NK-92 (cell line): ENCODE measurements around the gene MICAL2.

Experiments
- DNase-seq: peaks from one replicate; lab custom pipeline; 2025; ENCODE audit not compliant: unreplicated experiment; lab: John Stamatoyannopoulos, UW

The MICAL2 gene

DNA sequence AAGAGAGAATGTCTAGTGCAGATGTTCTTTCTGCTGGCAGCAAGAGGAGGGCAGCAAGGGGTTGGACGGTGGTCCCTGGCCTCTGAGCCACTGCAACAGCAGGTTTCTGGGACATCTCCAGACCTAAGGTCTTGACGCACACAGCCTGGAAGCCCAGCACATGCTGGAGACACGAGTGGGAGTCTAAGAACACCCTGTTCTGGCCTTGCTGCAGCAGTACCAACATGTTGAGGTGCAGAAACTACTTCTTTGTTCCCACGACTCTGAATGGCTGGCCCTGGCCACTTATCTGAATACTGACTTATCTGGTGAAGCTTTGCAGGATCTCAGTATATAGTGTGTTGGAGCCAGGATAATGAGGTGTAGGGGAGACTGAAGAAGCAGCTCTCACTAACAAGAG lies 6.8 kb downstream of the MICAL2 start:
- no peak for DNase-seq

DNA sequence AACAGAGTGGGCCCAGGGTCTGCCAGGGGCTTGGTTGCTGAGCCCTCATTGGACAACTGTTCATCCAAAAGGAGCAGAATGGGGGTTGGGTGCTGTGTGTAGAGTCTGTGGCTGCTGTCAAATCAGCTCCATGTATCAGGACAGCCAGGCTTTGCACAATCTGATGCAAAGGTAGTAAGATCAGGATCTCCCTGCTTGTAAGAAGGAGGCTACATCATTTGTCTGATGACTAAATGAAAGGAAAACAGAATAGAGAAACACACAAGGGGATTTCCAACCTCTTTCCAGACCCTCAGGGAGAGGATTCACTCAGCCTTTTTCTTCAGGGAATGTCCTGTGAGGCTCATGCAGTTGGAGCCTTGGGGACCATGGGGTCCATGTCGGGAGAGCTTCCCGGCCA lies 7.2 kb downstream of the MICAL2 start:
- DNase-seq, result no peak

DNA sequence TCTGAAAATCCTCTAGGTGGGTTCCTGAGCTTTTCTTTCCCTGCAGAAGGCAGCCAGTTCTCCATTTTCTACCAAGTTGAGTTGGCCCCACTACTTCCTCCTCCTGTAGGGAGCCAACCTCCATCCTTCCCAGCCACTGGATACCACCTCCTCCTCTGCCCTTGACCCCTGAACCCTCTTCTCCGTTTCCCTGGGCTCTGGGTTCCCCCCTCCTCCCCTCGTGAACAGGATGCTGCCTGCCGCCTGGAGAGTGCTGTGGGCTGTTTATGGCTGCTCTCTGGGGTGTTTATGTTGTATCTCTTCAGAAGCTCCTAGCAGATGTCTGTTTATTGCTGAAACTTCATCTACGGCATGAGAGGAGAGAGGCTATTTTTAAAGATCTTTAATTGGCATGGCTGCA lies 8.6 kb downstream of the MICAL2 start:
- no peak for DNase-seq

DNA sequence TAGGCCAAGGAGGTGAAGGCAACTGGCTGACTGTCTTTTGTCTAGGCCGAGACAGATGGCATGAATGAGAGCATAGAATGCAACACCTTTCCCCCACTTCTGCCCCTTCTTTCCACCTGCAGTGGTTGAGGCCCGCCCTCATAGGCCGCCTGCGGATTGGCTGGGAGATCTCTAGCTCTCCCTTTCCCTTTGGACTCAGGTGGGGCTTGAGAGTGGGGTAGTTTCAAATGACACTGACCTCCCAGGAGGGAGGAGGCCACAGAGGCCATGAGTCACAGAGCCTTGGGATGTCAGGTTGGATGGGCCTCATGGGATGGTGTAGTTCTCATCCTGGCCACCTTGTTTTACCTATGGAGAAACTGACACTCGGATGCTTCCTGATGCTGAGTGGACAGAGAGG lies 9.1 kb downstream of the MICAL2 start:
- DNase-seq, result no peak

DNA sequence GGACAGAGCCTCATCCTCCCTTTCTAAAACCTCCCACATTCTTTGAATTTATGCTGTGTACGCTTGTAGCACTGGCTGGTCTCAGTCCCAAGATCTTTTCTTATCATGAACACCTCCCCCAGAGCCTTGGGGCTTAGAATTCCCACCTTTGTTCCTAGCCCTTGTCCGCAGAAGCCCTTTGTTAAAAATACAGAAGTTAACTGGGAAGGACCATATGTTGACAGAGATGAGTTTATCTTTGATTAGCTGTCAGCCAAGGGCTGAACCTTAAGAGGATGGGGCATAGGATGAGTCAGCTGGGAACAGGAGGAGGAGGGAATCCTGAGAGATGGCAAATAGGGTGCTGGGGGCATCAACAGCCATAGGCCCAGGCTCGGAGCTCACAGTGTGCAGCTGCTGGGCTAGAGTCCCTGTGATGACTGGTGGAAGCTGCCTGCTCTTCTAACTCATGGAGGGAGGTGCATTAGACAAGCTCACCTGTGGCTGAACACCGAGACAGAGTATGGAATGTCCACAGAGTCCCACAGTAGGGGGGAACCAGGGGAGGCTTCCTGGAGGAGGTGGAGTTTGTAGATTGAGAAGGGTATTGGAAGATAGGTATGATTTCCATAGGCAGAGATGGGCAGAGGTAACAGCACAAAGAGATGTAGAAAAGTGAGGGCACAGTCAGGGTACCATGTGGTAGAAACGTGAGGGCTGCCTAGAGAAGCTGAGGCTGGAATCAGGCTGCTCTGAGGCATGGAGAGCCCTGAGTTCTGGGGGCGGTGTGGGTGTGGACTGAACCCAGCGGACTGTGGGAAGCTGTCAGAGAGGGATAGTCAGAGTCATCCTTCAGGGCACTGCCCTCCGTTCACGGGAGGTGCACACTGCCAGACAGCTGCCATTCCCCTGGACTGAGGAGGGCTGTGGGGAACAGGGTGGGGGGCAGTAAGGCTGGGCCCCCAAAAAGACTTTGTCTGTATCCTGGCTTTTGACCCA lies 9.9 kb downstream of the MICAL2 start:
- DNase-seq, result no peak

DNA sequence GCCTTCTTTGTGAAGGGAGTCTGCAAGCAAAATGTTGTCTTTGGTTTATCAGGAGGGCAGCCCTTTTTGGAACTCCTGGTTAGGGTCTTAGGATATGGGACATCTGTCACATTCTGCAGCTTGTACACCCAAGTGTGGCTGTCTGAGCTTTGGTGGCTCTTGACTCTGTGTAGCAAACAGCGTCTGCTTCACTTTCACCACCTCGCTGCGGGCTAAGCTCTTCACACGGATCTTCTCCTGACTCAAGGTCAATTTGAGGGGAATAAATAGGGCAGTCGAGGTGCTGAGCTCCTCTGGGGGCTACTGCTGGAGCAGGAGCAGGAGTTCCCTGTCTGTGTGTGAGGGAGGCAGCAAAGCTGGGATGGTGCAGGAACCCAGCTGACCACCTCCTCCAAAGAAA lies 10.6 kb downstream of the MICAL2 start:
- no peak for DNase-seq

DNA sequence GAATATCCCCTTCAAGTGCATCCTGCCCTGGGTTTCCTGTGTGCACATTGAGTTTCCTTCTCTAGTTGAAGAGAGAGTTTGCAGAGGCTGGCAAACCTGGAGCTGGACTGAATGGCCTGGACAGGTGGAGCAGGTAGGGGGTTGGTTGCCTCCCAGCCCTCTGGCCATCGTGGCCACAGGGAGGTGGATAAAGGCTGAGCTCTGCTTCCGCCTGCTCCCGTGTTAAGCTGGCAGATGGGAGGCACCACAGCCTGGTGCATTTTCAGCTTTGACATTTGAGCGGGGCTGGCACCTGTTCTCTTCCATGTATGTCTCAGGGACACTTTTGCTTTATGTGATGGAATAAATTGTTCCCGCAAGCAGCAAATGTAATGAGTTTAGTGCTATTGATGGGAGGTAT lies 11.1 kb downstream of the MICAL2 start:
- DNase-seq, result no peak

DNA sequence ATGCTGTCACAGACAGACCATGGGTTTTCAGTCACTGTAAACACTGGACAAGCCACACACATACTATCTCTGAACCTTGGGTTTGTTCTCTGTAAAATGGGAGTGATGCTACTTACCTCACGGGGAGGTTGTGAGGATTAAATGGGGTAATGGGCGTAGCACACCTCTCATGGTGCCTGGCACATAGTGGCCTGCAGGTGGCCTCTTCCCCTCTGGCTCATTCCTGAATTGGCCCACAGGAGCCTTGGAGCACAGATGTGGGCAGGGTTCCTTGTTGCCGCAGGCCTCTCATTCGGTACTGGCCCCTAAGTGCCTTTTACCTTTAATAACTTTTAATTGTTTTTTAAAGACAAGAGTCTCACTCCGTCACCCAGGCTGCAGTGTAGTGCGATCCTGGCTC lies 11.7 kb downstream of the MICAL2 start:
- DNase-seq, result no peak

DNA sequence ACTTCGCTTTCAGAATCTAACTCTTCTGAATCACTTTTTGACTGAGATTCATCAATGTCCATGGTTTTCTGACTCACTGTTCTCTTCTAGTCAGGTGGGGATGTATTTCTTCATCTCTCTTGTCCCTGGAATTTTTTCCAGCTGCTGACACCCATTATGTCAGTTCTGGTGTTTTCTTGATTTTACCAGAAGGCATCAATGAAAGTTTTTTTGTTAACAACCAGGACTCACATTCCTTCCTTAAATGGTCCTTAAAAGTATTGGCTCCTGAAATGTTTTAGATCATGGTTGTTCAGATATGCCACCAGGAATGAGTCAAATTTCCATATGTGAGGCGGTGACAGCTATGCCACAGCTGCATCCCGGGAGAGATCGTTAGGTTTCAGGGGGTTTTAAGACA lies 12.9 kb downstream of the MICAL2 start:
- DNase-seq, result no peak

DNA sequence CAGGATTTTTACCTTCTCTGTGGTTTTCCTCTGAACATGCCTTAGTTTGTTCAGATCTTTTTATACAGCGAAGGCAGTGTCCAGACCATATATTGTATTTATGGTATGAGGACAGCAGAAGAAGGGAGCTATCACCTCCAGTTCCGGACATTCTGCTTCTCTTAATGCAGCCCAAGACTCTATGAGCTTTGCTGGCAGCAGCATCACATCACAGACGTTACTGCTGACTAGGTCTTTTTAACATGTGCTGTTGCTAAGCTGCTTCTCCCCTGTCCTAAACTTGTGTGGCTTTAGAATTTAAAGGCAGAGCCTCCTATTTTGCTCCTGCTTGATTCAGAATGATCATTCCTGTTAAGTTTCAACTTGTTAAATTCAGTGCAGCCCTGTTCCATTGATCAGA lies 13.4 kb downstream of the MICAL2 start:
- DNase-seq, result no peak

DNA sequence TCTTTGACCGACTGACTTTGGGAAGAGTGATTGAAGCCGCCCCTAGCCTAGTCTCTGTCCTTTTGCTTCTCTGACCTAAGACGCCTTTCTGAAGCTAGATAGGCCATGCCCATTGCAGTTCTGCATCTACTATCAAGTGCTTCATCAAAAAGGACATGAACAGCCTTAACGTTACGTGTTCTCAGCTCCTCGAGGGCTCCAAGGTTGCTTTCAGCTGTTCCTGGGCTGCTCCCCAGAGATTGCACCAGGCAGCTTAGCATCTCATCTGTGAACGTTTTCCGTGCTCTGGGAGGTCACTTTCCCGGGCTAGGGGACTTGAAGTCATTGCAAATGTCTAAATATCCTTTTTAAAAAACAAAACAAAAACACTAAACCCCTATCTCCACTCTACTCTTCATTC lies 13.9 kb downstream of the MICAL2 start:
- no peak for DNase-seq

DNA sequence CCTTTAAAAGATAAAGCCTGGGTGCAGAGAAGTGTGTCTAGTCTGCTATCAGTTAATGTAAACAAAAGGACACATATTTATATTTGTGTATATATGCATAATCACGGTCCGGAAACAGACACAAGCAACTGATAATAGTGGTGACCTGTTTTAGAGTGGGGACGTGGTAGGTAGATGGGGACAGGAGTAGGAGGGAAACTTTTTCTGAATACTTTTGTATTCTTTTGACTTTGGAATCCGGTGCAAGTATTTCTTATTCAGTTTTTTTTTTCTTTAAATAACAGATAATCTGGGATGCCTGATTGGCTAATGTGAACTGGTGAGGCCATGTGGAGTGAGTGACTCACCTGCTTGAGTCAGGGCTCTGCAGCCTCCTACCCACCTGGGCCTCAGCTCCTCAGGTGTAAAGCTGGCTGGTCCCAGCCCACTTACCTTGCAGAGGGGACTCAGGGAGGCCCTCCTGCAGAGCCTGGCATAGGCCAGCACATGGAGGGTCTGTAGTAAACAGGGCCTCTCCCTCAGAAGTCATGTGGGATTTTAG lies 15.3 kb downstream of the MICAL2 start:
- DNase-seq, result no peak

DNA sequence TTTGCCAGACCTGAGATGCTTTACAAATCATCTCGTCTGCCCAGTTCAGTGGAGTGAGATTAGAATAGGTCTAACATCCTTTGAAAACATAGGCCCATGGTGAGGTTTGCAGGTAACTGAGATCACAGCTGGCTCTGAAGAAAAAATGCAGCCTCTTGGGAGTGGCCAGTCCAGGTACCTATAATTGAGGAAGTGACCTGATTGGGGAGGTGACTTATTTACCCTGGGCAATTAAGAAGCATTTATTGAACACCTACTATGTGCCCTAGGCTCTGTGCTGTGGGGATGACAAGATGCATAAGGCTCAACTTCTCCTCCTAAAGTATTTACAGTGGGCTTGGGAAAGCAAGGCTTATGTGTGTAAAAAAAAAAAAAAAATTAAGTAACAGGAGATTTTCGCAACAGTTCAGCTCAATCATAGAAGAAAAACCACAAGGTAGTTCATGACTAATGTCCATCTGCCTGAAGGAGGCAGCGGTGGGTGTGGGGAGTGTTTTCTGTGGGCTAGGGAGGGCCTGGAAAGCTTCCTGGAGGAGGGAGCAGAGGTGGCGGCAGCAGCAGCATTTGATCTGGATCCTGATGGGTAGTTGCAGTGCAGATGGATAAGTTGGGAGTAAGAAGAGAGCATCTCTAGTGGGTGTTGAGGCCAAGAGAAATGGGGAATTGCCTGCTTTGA lies 16.1 kb downstream of the MICAL2 start:
- no peak for DNase-seq

DNA sequence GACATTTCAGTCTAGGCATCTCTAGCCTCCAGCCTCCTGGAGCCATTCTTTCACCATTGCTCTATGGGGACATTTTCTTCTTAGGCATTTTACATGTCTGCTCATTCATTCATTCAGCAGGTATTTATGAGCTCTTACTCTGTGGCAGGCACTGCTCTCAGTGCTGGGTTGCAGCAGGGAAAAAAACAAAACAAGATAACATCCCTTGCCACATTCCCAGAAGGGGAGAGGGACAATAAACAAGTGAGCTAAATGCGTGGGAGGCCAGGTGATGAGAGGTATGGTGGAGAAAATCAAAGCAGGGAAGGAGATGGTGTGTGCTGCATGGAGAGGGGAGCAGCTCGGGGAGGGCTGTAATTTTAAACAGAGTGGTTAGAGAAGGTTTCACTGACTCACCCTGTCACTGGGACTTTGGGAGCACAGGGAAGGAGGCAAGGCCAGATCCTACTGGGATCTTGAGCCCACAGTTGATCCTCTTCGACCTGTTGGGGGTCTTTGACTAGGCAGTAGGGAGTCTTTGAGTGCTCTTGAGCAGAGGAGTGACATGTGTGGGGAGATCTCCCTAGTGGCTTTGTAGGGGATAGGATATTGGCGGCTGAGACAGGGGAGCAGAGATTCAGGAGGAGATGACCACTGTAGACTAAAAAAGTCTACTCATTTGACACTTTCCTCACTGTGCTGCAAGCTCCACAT lies 17.0 kb downstream of the MICAL2 start:
- DNase-seq, result no peak

DNA sequence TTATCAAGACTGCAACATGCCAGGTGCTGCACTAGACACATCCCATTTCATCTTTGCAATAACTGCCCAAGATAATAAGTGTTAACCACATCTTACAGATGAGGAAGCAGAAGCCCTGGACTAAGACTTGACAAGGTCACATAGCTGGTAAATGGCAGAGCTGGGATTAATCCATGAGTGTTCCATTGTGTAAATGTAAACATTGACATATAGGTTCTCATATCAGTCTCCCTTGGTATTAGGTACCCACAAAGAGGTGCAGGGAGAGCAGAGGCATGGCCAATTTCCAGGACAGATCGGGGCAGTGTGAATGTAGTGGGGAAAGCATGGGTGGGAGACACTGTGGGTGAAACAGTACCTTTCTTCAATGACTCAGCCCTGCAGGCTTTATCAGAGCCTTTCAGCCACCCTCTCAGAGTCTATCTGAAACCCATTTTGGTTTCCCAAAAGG lies 17.9 kb downstream of the MICAL2 start:
- no peak for DNase-seq

DNA sequence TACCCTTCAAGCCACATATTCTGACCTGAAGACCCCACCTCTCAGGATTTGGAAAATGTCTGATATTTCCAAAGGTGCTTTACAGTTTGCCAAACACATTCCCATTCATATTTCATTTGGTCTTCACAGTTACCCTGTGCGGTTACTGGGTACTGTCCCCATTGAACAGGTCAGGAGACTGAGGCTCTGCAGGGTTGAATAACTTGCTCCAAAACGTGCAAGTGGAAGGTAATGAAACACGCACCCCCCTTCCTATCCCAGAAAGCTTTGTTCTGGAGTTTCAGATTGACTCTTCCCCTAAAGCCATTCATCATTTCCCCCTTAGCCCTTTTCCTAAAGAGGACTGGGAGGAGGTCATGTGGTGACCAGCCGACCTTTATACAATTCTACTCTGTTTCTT lies 18.8 kb downstream of the MICAL2 start:
- DNase-seq, result no peak

DNA sequence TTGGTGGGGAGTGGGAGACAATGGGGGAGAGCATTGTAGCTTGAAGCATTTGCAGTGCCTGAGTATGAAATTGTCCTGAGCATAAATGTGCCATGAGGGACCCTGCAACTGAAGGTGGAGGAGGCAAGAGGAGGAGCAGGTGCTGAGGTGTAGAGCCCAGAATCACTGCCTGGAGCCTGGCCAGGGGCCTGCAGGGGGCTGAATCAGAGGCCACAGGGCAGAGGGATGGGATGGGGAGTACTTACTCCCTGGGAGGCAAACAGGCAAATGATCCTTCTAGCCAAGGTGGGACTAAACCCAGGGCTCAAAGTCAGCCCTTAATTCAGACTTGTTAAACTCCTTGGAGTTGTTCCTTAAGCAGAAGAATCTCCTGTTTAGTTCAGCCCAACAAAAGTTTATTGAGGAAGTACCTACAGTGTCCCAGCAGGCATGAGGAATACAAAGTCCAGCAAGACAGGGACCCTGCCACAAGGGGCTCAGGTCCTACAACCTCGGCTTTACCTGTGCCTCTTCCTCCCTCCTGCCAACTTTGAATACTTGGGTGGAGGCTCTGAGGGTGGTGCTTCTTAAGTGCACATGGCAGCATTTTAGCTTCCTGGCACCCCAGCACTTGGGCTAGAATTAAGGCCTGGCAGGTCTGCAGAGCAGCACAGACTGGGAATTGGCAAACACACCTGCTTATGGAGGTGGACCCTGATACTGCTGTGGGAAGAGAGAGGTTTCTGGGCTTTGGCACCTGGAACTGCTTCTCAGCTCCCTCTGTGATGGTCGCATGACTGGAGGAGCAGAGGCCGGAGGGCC lies 20.0 kb downstream of the MICAL2 start:
- DNase-seq, result no peak

DNA sequence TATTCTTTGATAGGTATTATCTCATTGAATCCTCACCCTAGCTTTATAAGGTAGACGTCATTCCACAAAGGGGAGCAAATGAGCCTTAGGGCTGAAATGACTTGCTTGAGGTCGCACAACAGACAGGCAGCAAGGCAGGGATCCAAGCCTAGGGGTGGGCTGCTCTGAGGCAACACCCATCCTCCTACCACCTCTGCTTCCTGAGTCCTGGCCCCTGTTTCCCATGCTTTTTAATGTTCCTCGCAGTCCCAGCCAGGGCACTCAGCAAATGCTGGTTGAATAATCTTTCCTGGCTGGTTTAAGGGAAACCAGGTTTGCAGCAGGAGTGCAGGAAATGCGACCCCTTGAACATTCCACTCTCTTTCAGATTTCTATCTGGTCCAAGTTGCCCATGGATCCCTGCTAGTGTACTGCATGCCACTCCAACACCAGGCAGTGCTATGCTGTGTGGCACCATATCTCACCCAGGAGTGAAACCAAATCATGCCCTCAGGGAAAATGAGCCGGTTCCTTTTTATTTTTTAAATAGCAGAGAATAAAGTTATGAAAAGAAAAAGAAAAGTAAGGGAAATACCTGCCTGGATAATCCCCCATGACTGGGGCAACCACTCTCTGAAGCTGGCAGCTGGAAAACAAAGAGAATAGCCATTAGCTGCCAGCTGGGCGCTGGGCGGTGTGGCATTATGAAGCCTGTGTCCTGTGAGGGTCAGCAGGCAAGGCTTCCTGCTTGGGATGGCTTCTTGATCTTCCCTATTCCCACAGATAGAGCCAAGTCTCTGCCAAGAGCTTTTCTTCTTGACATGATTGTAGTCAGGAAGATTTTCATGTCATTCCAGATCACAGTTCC lies 21.8 kb downstream of the MICAL2 start:
- DNase-seq, result no peak

DNA sequence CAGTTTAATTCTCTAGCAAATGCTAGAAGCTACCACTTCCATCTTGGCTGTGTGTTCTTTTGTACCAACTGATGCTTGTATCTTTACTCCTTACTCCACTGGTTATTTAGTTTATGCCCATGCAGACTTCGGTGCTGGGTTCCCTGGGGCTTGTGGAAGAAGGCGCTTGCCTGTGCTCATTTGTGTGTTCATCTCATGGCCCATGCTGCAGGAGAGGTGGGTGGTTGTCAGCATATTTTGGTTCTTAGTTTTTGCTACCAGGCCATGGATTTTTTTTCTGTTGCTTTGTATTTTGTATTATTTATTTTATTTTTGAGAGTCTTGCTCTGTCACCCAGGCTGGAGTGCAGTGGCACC lies 22.4 kb downstream of the MICAL2 start:
- DNase-seq, result no peak
